GM19023 (cell line): Measurements from ENCODE around the gene CDRT15.
"Not testable (repeated sequence)": the region's sequence is repeated elsewhere in the genome, so short reads cannot be mapped to it uniquely, and the experiment has no call there.

Experiments
- ATAC-seq: cut with Tn5 transposase; IDR thresholded peaks from one replicate; pipeline ENCODE4 v1.9.1; 2021; ENCODE audit warnings: mild to moderate bottlenecking, moderate library complexity; ENCODE audit not compliant: unreplicated experiment

Gene CDRT15

GRCh38 chr17:14236762-14237161 lies at the start of gene CDRT15:
Gene CDRT15, minus strand, starts transcription at chr17:14236862. Its CDS starts 29 bp downstream, at chr17:14236833.
- not testable (repeated sequence) for ATAC-seq

GRCh38 chr17:14282726-14283125 lies 46.1 kb upstream of the CDRT15 start:
- ATAC-seq: no peak

- ATAC-seq: no peak
These were observed 44.9 kb upstream of the CDRT15 start for GRCh38 chr17:14281530-14281929.

- ATAC-seq: no peak
These were observed 40.0 kb upstream of the CDRT15 start for GRCh38 chr17:14276535-14277250.

GRCh38 chr17:14270508-14270907 lies 33.8 kb upstream of the CDRT15 start:
- ATAC-seq: no peak

- ATAC-seq: no peak
These were observed 32.8 kb upstream of the CDRT15 start for GRCh38 chr17:14269473-14269872.

- ATAC-seq: no peak
These were observed 31.6 kb upstream of the CDRT15 start for GRCh38 chr17:14268264-14268663.

GRCh38 chr17:14261406-14261805 lies 24.7 kb upstream of the CDRT15 start:
- no peak for ATAC-seq

- ATAC-seq: no peak
These were observed 9.0 kb upstream of the CDRT15 start for GRCh38 chr17:14245629-14246028.

- no peak for ATAC-seq
These were observed 8.3 kb upstream of the CDRT15 start for GRCh38 chr17:14245002-14245401.

- not testable (repeated sequence) for ATAC-seq
These were observed 2.6 kb upstream of the CDRT15 start for GRCh38 chr17:14239271-14239670.

GRCh38 chr17:14236032-14236431 lies 630 bp downstream of the CDRT15 start:
- not testable (repeated sequence) for ATAC-seq

- ATAC-seq: not testable (repeated sequence)
These were observed 1.6 kb downstream of the CDRT15 start for GRCh38 chr17:14235047-14235446.

- ATAC-seq: not testable (repeated sequence)
These were observed 5.5 kb downstream of the CDRT15 start for GRCh38 chr17:14231187-14231586.

- ATAC-seq: no peak
These were observed 7.8 kb downstream of the CDRT15 start for GRCh38 chr17:14228903-14229302.

GRCh38 chr17:14227052-14227451 lies 9.6 kb downstream of the CDRT15 start:
- no peak for ATAC-seq

GRCh38 chr17:14225254-14225980 lies 11.2 kb downstream of the CDRT15 start:
- ATAC-seq: no peak

GRCh38 chr17:14222611-14223010 lies 14.1 kb downstream of the CDRT15 start:
- no peak for ATAC-seq

GRCh38 chr17:14214271-14214670 lies 22.4 kb downstream of the CDRT15 start:
- ATAC-seq: no peak

- no peak for ATAC-seq
These were observed 24.3 kb downstream of the CDRT15 start for GRCh38 chr17:14212401-14212800.

GRCh38 chr17:14211801-14212200 lies 24.9 kb downstream of the CDRT15 start:
- ATAC-seq: no peak

GRCh38 chr17:14211246-14211645 lies 25.4 kb downstream of the CDRT15 start:
- no peak for ATAC-seq
